Smooth muscle cell (in vitro differentiated cells): Measurements from ENCODE around the gene MARF1. TPM values are rescaled to one million over a fixed set of nuclear protein-coding genes. Genes with fewer than 3 reads are reported as not detected.

Source experiments
- DNase-seq: peaks from one replicate; lab custom pipeline; 2025; ENCODE audit not compliant: unreplicated experiment; lab: John Stamatoyannopoulos, UW
- H2AFZ ChIP-seq: fragments of 200-600 bp; sonication (generic); 2 replicates; pipeline ENCODE4 v1.6.0; 2016; ENCODE audit warnings: antibody characterized with exemption, low read depth, mild to moderate bottlenecking
- H3F3A ChIP-seq: fragments of 200-600 bp; sonication (generic); 2 replicates; pipeline ENCODE4 v1.6.0; 2017; ENCODE audit warnings: antibody characterized with exemption, low read depth
- H3K27ac ChIP-seq: fragments of 200-600 bp; sonication (generic); 2 replicates; pipeline ENCODE4 v1.5.1; 2016; ENCODE audit warnings: low read depth, mild to moderate bottlenecking
- H3K27me3 ChIP-seq: fragments of 200-600 bp; sonication (generic); 2 replicates; pipeline ENCODE4 v1.6.1; 2016; ENCODE audit warnings: low read depth, mild to moderate bottlenecking
- H3K36me3 ChIP-seq: fragments of 200-600 bp; sonication (generic); 2 replicates; pipeline ENCODE4 v1.5.1; 2016; ENCODE audit warnings: low read depth
- H3K4me1 ChIP-seq: fragments of 200-600 bp; sonication (generic); 2 replicates; pipeline ENCODE4 v1.5.1; 2016; ENCODE audit warnings: low read depth
- H3K4me2 ChIP-seq: fragments of 200-600 bp; sonication (generic); 2 replicates; pipeline ENCODE4 v1.6.0; 2016; ENCODE audit warnings: mild to moderate bottlenecking
- H3K4me3 ChIP-seq: fragments of 200-600 bp; sonication (generic); 2 replicates; pipeline ENCODE4 v1.5.1; 2016; ENCODE audit warnings: mild to moderate bottlenecking
- H3K79me2 ChIP-seq: fragments of 200-600 bp; sonication (generic); 2 replicates; pipeline ENCODE4 v1.6.0; 2016; ENCODE audit warnings: low read depth, mild to moderate bottlenecking
- H3K9ac ChIP-seq: fragments of 200-600 bp; sonication (generic); 2 replicates; pipeline ENCODE4 v1.6.0; 2016; ENCODE audit warnings: low read depth
- H3K9me3 ChIP-seq: fragments of 200-600 bp; sonication (generic); replicated peaks from 2 replicates; pipeline ENCODE4 v1.5.1; 2016; ENCODE audit warnings: low read depth
- H4K20me1 ChIP-seq: fragments of 200-600 bp; sonication (generic); 2 replicates; pipeline ENCODE4 v1.6.0; 2016; ENCODE audit warnings: low read depth
- WGBS: methylation state at CpG from one replicate; pipeline ENCODE4 v1.1.7; 2016; ENCODE audit warnings: low lambda C conversion rate; 5-methylcytosine and 5-hydroxymethylcytosine counted together
- polyA plus RNA-seq: library from polyadenylated mRNA; unstranded; fragments of >200 nt; fragmentation: Nextera tagmentation; extraction: Ambion mirVana; gene quantifications from 2 replicates; pipeline ENCODE4 v1.2.1, GENCODE V29; 2016
- total RNA-seq: library from RNA; depleted of rRNA; stranded (reverse); fragments of >200 nt; gene quantifications from 2 replicates; pipeline ENCODE4 v1.2.3, GENCODE V29; 2014
- TF ChIP-seq, protein P1 (sequence below): fragments of 200-600 bp; sonication (generic); IDR thresholded peaks from 2 replicates; pipeline ENCODE4 v1.5.1; 2017; ENCODE audit warnings: borderline replicate concordance, mild to moderate bottlenecking, antibody characterized with exemption; ENCODE audit not compliant: insufficient read depth, poor library complexity, severe bottlenecking

The MARF1 gene
- total and polyA plus RNA-seq, 2 experiments from 2014 or later: 6.0 to 19.1 TPM

DNA sequence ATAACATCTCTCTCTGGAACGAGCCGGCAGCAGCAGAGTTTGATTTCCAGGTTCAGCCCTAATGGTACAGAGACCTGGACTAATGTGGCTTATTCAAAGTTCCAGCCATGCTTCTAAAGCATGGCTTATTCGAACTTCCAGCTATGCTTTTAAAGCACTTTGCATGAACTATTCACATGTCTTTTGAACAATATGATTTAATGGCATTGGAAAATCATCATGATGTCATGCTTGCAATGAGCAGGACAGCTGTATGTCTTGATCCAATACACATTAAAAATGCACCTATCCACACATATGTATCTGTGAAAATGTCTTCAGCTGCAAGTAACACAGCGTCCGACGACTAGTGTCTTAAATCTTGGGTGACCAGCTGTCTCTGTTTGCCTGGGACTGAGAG lies 85.7 kb downstream of the MARF1 start:
- Histone ChIP-seq H3K27ac (no peak overlapping the region), H3K79me2 (no peaks in the 10 kb centered on the region), H3K9ac (no peak overlapping the region), H3K27me3 (no peaks in the 10 kb centered on the region), H3K4me3 (no peak overlapping the region), H2AFZ (no peak overlapping the region), H3F3A (no peaks in the 10 kb centered on the region), H3K4me2 (no peak overlapping the region), H3K36me3 (no peaks in the 10 kb centered on the region), H3K9me3 (no peaks in the 10 kb centered on the region), H4K20me1 (no peaks in the 10 kb centered on the region), H3K4me1 (no peaks in the 10 kb centered on the region)
- WGBS: 90% methylated on average over 6 of the region's 6 CpGs
- TF ChIP-seq, protein P1, sequence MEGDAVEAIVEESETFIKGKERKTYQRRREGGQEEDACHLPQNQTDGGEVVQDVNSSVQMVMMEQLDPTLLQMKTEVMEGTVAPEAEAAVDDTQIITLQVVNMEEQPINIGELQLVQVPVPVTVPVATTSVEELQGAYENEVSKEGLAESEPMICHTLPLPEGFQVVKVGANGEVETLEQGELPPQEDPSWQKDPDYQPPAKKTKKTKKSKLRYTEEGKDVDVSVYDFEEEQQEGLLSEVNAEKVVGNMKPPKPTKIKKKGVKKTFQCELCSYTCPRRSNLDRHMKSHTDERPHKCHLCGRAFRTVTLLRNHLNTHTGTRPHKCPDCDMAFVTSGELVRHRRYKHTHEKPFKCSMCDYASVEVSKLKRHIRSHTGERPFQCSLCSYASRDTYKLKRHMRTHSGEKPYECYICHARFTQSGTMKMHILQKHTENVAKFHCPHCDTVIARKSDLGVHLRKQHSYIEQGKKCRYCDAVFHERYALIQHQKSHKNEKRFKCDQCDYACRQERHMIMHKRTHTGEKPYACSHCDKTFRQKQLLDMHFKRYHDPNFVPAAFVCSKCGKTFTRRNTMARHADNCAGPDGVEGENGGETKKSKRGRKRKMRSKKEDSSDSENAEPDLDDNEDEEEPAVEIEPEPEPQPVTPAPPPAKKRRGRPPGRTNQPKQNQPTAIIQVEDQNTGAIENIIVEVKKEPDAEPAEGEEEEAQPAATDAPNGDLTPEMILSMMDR: no peak
- DNase-seq: no peak

GRCh38 chr16:15556130-15556529 lies 86.8 kb downstream of the MARF1 start:
- no peaks in the 10 kb centered on the region for H3K36me3 ChIP-seq
- no peak for DNase-seq
- H3K9ac ChIP-seq: no peak overlapping the region
- H4K20me1 ChIP-seq: no peaks in the 10 kb centered on the region
- no peak overlapping the region for H3K4me2 ChIP-seq
- H3F3A ChIP-seq: no peaks in the 10 kb centered on the region
- no peaks in the 10 kb centered on the region for H3K27me3 ChIP-seq
- H3K4me1 ChIP-seq: no peaks in the 10 kb centered on the region
- H3K9me3 ChIP-seq: no peaks in the 10 kb centered on the region
- H2AFZ ChIP-seq: no peak overlapping the region
- TF ChIP-seq, protein P1: no peak
- no peak overlapping the region for H3K4me3 ChIP-seq
- no peaks in the 10 kb centered on the region for H3K79me2 ChIP-seq
- WGBS: 95% methylated on average over 5 of the region's 5 CpGs
- H3K27ac ChIP-seq: no peak overlapping the region

DNA sequence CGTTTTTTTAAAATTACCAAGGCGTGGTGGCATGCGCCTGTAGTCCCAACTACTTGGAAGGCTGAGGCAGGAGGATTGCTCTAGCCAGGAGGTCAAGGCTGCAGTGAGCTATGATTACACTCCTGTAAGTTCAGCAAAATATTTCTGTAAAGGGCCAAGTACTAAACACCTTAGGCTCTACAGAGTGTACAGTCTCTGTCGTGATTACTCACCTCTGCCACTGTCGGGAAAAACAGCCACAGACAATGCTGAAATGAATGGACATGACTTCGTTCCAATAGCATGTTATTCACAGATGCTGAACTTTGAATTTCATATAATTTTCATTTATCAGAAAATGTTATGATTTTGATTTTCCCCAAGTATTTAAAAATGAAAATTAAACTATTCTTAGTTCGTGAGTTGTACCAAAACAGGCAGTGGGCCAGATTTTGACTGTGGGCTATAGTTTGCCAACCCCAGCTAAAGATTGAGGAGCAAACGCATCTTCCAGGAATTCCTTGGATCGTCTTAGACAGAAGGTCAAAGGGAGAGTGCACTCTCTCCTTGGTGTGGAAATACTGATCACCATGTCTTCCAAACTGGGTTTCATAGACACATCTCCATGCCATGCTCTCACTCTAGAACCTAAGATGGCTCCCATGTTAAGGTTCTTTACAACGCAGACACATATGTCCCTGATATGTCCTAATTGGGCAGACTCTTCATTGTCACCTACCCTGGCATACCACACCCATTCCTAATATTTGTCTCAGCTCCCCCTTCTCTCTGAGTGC lies 89.5 kb downstream of the MARF1 start:
- Histone ChIP-seq H3K27me3 (no peaks in the 10 kb centered on the region), H4K20me1 (no peaks in the 10 kb centered on the region), H3K27ac (no peak overlapping the region), H2AFZ (no peak overlapping the region), H3F3A (no peaks in the 10 kb centered on the region), H3K4me3 (no peak overlapping the region), H3K4me1 (no peaks in the 10 kb centered on the region), H3K79me2 (no peaks in the 10 kb centered on the region), H3K9me3 (no peaks in the 10 kb centered on the region), H3K36me3 (no peaks in the 10 kb centered on the region), H3K4me2 (no peak overlapping the region), H3K9ac (no peak overlapping the region)
- TF ChIP-seq, protein P1: no peak
- 91% methylated on average over 10 of the region's 10 CpGs for WGBS
- DNase-seq: no peak

DNA sequence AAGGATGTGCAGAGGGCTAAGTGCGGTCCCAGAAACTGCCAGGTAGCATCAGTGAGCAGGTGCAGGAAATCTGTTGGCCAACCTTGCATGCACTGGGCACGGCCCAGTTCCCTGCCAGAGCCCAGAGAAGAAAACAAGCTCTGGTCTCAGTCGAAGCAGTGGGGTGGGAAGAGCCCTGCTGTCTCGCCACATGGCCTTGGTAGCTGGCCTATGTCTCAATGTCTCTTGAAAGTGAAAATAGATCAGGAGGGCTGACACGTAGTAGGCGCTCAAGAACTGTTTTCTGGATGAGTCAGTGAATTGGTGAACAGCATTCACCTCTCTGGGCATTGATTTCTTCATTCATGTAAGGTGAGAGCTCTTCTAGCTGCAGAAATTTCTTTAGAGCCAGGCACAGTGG lies 90.4 kb downstream of the MARF1 start:
- Histone ChIP-seq H3K4me3 (no peak overlapping the region), H3K27ac (no peak overlapping the region), H4K20me1 (no peaks in the 10 kb centered on the region), H3K36me3 (no peaks in the 10 kb centered on the region), H3K9ac (no peak overlapping the region), H3K27me3 (no peaks in the 10 kb centered on the region), H3K79me2 (no peaks in the 10 kb centered on the region), H3K9me3 (no peaks in the 10 kb centered on the region), H3K4me2 (no peak overlapping the region), H3F3A (no peaks in the 10 kb centered on the region), H2AFZ (no peak overlapping the region), H3K4me1 (no peaks in the 10 kb centered on the region)
- TF ChIP-seq, protein P1: no peak
- no peak for DNase-seq
- 93% methylated on average over 6 of the region's 6 CpGs for WGBS
